GM23338 (cell line): ENCODE data around the gene ACAT2.

Experiments used
- CREB1 ChIP-seq: fragments of 250-450 bp; sonication (Bioruptor Pico); IDR thresholded peaks from 2 replicates; pipeline ENCODE4 v1.5.0; 2020; ENCODE audit warnings: low read depth, mild to moderate bottlenecking, moderate library complexity
- EZH2 ChIP-seq: fragments of 200-600 bp; sonication (generic); IDR thresholded peaks from one replicate; pipeline ENCODE4 v1.8.0; 2017; ENCODE audit warnings: antibody characterized with exemption, mild to moderate bottlenecking, low read depth; ENCODE audit not compliant: unreplicated experiment
- EZH2phosphoT487 ChIP-seq: fragments of 200-600 bp; sonication (generic); IDR thresholded peaks from one replicate; pipeline ENCODE4 v1.8.1; 2018; ENCODE audit warnings: antibody characterized with exemption; ENCODE audit not compliant: unreplicated experiment
- JUNB ChIP-seq: IDR thresholded peaks from one replicate; pipeline ENCODE4 v1.6.1; 2016; ENCODE audit warnings: antibody characterized with exemption; ENCODE audit not compliant: unreplicated experiment
- NANOG ChIP-seq: IDR thresholded peaks from 2 replicates; pipeline ENCODE4 v1.6.1; 2016; ENCODE audit warnings: antibody characterized with exemption, borderline replicate concordance
- POLR2AphosphoS5 ChIP-seq: IDR thresholded peaks from 2 replicates; pipeline ENCODE4 v1.6.1; 2016; ENCODE audit warnings: antibody characterized with exemption, low read depth
- STAT1 ChIP-seq: IDR thresholded peaks from one replicate; pipeline ENCODE4 v1.6.1; 2016; ENCODE audit warnings: antibody characterized with exemption; ENCODE audit not compliant: unreplicated experiment
- ZNF114 ChIP-seq: fragments of 250-450 bp; sonication (Bioruptor Pico); IDR thresholded peaks from 2 replicates; pipeline ENCODE4 v1.5.0; 2020; ENCODE audit warnings: mild to moderate bottlenecking, moderate library complexity
- TF ChIP-seq, protein P1 (sequence below), 2 experiments: fragments of 200-600 bp in 1 of 2; sonication (generic) in 1 of 2; conservative IDR thresholded peaks; 2 replicates each; pipeline versions ENCODE4 v1.5.1 to v1.6.1; 2016 to 2017; ENCODE audit warnings: antibody characterized with exemption in 2 of 2, low read depth in 2 of 2, mild to moderate bottlenecking in 2 of 2, moderate library complexity in 1 of 2
- TF ChIP-seq, protein P2 (sequence below): IDR thresholded peaks from one replicate; pipeline ENCODE4 v1.6.1; 2018; ENCODE audit warnings: antibody characterized with exemption; ENCODE audit not compliant: unreplicated experiment
- TF ChIP-seq, protein P3 (sequence below): fragments of 250-450 bp; sonication (Bioruptor Pico); IDR thresholded peaks from 2 replicates; pipeline ENCODE4 v1.5.0; 2020; ENCODE audit warnings: mild to moderate bottlenecking, moderate library complexity
- TF ChIP-seq, protein P4 (sequence below): IDR thresholded peaks from 2 replicates; pipeline ENCODE4 v1.6.1; 2016; ENCODE audit warnings: antibody characterized with exemption

DNA sequence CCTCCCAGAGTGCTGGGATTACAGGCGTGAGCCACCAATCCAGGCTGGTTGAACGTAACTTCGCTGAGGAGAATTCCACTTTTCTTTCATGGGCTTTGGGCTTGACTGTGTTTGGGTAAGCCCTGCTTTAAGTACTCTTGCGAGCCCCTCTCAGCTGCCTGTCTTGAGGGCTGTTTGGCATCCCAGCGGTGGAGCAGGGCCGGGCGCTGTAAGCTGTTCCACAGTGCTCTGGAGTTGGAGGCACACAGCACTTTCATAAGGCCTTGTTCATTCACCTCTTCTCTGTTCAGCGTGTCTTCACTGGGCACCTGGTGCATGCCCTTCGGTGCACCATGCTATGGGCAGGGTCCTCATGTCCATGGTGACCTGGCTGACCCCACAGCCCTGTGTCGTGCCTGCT lies 59.9 kb downstream of the ACAT2 start:
- TF ChIP-seq, protein P1, sequence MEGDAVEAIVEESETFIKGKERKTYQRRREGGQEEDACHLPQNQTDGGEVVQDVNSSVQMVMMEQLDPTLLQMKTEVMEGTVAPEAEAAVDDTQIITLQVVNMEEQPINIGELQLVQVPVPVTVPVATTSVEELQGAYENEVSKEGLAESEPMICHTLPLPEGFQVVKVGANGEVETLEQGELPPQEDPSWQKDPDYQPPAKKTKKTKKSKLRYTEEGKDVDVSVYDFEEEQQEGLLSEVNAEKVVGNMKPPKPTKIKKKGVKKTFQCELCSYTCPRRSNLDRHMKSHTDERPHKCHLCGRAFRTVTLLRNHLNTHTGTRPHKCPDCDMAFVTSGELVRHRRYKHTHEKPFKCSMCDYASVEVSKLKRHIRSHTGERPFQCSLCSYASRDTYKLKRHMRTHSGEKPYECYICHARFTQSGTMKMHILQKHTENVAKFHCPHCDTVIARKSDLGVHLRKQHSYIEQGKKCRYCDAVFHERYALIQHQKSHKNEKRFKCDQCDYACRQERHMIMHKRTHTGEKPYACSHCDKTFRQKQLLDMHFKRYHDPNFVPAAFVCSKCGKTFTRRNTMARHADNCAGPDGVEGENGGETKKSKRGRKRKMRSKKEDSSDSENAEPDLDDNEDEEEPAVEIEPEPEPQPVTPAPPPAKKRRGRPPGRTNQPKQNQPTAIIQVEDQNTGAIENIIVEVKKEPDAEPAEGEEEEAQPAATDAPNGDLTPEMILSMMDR (conservative IDR thresholded peaks at IDR 0.05; ENCODE audit: low read depth in 2 of 2) = no peak
- TF ChIP-seq JUNB = no peak
- no peak for TF ChIP-seq EZH2phosphoT487
- no peak for TF ChIP-seq POLR2AphosphoS5
- no peak for TF ChIP-seq EZH2
- no peak for TF ChIP-seq ZNF114 (CRISPR knock-in tag)
- no peak for TF ChIP-seq CREB1
- TF ChIP-seq, protein P2, sequence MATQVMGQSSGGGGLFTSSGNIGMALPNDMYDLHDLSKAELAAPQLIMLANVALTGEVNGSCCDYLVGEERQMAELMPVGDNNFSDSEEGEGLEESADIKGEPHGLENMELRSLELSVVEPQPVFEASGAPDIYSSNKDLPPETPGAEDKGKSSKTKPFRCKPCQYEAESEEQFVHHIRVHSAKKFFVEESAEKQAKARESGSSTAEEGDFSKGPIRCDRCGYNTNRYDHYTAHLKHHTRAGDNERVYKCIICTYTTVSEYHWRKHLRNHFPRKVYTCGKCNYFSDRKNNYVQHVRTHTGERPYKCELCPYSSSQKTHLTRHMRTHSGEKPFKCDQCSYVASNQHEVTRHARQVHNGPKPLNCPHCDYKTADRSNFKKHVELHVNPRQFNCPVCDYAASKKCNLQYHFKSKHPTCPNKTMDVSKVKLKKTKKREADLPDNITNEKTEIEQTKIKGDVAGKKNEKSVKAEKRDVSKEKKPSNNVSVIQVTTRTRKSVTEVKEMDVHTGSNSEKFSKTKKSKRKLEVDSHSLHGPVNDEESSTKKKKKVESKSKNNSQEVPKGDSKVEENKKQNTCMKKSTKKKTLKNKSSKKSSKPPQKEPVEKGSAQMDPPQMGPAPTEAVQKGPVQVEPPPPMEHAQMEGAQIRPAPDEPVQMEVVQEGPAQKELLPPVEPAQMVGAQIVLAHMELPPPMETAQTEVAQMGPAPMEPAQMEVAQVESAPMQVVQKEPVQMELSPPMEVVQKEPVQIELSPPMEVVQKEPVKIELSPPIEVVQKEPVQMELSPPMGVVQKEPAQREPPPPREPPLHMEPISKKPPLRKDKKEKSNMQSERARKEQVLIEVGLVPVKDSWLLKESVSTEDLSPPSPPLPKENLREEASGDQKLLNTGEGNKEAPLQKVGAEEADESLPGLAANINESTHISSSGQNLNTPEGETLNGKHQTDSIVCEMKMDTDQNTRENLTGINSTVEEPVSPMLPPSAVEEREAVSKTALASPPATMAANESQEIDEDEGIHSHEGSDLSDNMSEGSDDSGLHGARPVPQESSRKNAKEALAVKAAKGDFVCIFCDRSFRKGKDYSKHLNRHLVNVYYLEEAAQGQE = no peak
- TF ChIP-seq, protein P3, sequence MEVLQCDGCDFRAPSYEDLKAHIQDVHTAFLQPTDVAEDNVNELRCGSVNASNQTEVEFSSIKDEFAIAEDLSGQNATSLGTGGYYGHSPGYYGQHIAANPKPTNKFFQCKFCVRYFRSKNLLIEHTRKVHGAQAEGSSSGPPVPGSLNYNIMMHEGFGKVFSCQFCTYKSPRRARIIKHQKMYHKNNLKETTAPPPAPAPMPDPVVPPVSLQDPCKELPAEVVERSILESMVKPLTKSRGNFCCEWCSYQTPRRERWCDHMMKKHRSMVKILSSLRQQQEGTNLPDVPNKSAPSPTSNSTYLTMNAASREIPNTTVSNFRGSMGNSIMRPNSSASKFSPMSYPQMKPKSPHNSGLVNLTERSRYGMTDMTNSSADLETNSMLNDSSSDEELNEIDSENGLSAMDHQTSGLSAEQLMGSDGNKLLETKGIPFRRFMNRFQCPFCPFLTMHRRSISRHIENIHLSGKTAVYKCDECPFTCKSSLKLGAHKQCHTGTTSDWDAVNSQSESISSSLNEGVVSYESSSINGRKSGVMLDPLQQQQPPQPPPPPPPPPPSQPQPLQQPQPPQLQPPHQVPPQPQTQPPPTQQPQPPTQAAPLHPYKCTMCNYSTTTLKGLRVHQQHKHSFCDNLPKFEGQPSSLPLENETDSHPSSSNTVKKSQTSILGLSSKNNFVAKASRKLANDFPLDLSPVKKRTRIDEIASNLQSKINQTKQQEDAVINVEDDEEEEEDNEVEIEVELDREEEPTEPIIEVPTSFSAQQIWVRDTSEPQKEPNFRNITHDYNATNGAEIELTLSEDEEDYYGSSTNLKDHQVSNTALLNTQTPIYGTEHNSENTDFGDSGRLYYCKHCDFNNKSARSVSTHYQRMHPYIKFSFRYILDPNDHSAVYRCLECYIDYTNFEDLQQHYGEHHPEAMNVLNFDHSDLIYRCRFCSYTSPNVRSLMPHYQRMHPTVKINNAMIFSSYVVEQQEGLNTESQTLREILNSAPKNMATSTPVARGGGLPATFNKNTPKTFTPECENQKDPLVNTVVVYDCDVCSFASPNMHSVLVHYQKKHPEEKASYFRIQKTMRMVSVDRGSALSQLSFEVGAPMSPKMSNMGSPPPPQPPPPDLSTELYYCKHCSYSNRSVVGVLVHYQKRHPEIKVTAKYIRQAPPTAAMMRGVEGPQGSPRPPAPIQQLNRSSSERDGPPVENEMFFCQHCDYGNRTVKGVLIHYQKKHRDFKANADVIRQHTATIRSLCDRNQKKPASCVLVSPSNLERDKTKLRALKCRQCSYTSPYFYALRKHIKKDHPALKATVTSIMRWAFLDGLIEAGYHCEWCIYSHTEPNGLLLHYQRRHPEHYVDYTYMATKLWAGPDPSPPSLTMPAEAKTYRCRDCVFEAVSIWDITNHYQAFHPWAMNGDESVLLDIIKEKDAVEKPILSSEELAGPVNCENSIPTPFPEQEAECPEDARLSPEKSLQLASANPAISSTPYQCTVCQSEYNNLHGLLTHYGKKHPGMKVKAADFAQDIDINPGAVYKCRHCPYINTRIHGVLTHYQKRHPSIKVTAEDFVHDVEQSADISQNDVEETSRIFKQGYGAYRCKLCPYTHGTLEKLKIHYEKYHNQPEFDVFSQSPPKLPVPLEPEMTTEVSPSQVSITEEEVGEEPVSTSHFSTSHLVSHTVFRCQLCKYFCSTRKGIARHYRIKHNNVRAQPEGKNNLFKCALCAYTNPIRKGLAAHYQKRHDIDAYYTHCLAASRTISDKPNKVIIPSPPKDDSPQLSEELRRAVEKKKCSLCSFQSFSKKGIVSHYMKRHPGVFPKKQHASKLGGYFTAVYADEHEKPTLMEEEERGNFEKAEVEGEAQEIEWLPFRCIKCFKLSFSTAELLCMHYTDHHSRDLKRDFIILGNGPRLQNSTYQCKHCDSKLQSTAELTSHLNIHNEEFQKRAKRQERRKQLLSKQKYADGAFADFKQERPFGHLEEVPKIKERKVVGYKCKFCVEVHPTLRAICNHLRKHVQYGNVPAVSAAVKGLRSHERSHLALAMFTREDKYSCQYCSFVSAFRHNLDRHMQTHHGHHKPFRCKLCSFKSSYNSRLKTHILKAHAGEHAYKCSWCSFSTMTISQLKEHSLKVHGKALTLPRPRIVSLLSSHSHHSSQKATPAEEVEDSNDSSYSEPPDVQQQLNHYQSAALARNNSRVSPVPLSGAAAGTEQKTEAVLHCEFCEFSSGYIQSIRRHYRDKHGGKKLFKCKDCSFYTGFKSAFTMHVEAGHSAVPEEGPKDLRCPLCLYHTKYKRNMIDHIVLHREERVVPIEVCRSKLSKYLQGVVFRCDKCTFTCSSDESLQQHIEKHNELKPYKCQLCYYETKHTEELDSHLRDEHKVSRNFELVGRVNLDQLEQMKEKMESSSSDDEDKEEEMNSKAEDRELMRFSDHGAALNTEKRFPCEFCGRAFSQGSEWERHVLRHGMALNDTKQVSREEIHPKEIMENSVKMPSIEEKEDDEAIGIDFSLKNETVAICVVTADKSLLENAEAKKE (CRISPR knock-in tag) = no peak
- TF ChIP-seq NANOG = no peak
- TF ChIP-seq STAT1 = no peak
- TF ChIP-seq, protein P4, sequence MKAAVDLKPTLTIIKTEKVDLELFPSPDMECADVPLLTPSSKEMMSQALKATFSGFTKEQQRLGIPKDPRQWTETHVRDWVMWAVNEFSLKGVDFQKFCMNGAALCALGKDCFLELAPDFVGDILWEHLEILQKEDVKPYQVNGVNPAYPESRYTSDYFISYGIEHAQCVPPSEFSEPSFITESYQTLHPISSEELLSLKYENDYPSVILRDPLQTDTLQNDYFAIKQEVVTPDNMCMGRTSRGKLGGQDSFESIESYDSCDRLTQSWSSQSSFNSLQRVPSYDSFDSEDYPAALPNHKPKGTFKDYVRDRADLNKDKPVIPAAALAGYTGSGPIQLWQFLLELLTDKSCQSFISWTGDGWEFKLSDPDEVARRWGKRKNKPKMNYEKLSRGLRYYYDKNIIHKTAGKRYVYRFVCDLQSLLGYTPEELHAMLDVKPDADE = no peak
